SK-N-SH treated with all-trans-retinoic acid at 6 μM for 48 hours (cell line): ENCODE results near the gene DOK6.

Experiments
- ATAC-seq: fragments of 200-7000 bp; cut with Tn5 transposase; 3 replicates; pipeline ENCODE4 v1.9.1; 2020; ENCODE audit warnings: mild to moderate bottlenecking, moderate library complexity
- ARNTL ChIP-seq: fragments of 450-650 bp; formaldehyde crosslinking; IDR thresholded peaks from 2 replicates; pipeline ENCODE4 v1.5.0; 2020; ENCODE audit warnings: low read depth, mild to moderate bottlenecking, moderate library complexity, borderline replicate concordance
- CREB5 ChIP-seq: fragments of 250-450 bp; sonication (Bioruptor Pico); IDR thresholded peaks from 2 replicates; pipeline ENCODE4 v1.5.1; 2020; ENCODE audit warnings: low read depth, mild to moderate bottlenecking, moderate library complexity
- CSDC2 ChIP-seq: fragments of 250-450 bp; sonication (Bioruptor Pico); IDR thresholded peaks from 2 replicates; pipeline ENCODE4 v1.5.0; 2020; ENCODE audit warnings: mild to moderate bottlenecking, moderate library complexity
- CSRNP3 ChIP-seq: fragments of 250-450 bp; sonication (Bioruptor Pico); IDR thresholded peaks from 2 replicates; pipeline ENCODE4 v1.5.1; 2021; ENCODE audit warnings: mild to moderate bottlenecking, moderate library complexity
- ESRRG ChIP-seq: fragments of 250-450 bp; sonication (Bioruptor Pico); IDR thresholded peaks from 2 replicates; pipeline ENCODE4 v1.6.1; 2021; ENCODE audit warnings: mild to moderate bottlenecking
- GLIS3 ChIP-seq: fragments of 250-450 bp; sonication (Bioruptor Pico); IDR thresholded peaks from 2 replicates; pipeline ENCODE4 v1.5.0; 2020; ENCODE audit warnings: mild to moderate bottlenecking, moderate library complexity
- ISL1 ChIP-seq: fragments of 250-450 bp; sonication (Bioruptor Pico); IDR thresholded peaks from 2 replicates; pipeline ENCODE4 v2.1.2; 2022; ENCODE audit warnings: mild to moderate bottlenecking, moderate library complexity
- OSR1 ChIP-seq: fragments of 250-450 bp; sonication (Bioruptor Pico); IDR thresholded peaks from 2 replicates; pipeline ENCODE4 v1.8.0; 2022; ENCODE audit warnings: moderate library complexity, mild to moderate bottlenecking, inconsistent platforms
- PATZ1 ChIP-seq: fragments of 250-450 bp; sonication (Bioruptor Pico); IDR thresholded peaks from 2 replicates; pipeline ENCODE4 v1.8.0; 2020; ENCODE audit warnings: mild to moderate bottlenecking, moderate library complexity, borderline replicate concordance
- PPARA ChIP-seq: fragments of 250-450 bp; sonication (Bioruptor Pico); IDR thresholded peaks from 2 replicates; pipeline ENCODE4 v1.5.0; 2020; ENCODE audit warnings: mild to moderate bottlenecking, borderline replicate concordance
- RARB ChIP-seq: fragments of 250-450 bp; sonication (Bioruptor Pico); IDR thresholded peaks from 2 replicates; pipeline ENCODE4 v1.8.0; 2021; ENCODE audit warnings: mild to moderate bottlenecking, moderate library complexity
- SNAI2 ChIP-seq: fragments of 250-450 bp; sonication (Bioruptor Pico); IDR thresholded peaks from 2 replicates; pipeline ENCODE4 v1.5.0; 2020; ENCODE audit warnings: mild to moderate bottlenecking, moderate library complexity
- TOX ChIP-seq: fragments of 250-450 bp; sonication (Bioruptor Pico); IDR thresholded peaks from 2 replicates; pipeline ENCODE4 v1.8.0; 2021; ENCODE audit warnings: mild to moderate bottlenecking, moderate library complexity, borderline replicate concordance
- TSHZ2 ChIP-seq: fragments of 250-450 bp; sonication (Bioruptor Pico); IDR thresholded peaks from 2 replicates; pipeline ENCODE4 v1.5.0; 2020; ENCODE audit warnings: mild to moderate bottlenecking, moderate library complexity
- ZFP3 ChIP-seq: fragments of 250-450 bp; sonication (Bioruptor Pico); IDR thresholded peaks from 2 replicates; pipeline ENCODE4 v1.5.0; 2020; ENCODE audit warnings: mild to moderate bottlenecking, moderate library complexity
- ZFP30 ChIP-seq: fragments of 450-650 bp; formaldehyde crosslinking; IDR thresholded peaks from 2 replicates; pipeline ENCODE4 v1.5.0; 2022; ENCODE audit warnings: mild to moderate bottlenecking, moderate library complexity
- ZNF70 ChIP-seq: fragments of 450-650 bp; formaldehyde crosslinking; IDR thresholded peaks from 2 replicates; pipeline ENCODE4 v1.5.0; 2020; ENCODE audit warnings: mild to moderate bottlenecking, moderate library complexity
- ZNF8 ChIP-seq: fragments of 450-650 bp; formaldehyde crosslinking; IDR thresholded peaks from 2 replicates; pipeline ENCODE4 v1.5.0; 2020; ENCODE audit warnings: mild to moderate bottlenecking, moderate library complexity

Gene DOK6

GRCh38 chr18:69411199-69411598 is 10.5 kb downstream of the DOK6 start:
- ATAC-seq, result no peak
- TF ChIP-seq TOX (CRISPR knock-in tag) (no peak), OSR1 (CRISPR knock-in tag) (no peak), ZFP3 (CRISPR knock-in tag) (no peak), ZNF8 (CRISPR knock-in tag) (no peak), CSRNP3 (CRISPR knock-in tag) (no peak), PATZ1 (CRISPR knock-in tag) (no peak), RARB (no peak), PPARA (CRISPR knock-in tag) (no peak), CSDC2 (CRISPR knock-in tag) (no peak), CREB5 (CRISPR knock-in tag) (no peak)

- no peak for ATAC-seq
- no peak for TF ChIP-seq CSDC2 (CRISPR knock-in tag)
- no peak for TF ChIP-seq CREB5 (CRISPR knock-in tag)
- no peak for TF ChIP-seq OSR1 (CRISPR knock-in tag)
- TF ChIP-seq GLIS3, result no peak
- TF ChIP-seq SNAI2, result no peak
- no peak for TF ChIP-seq CSRNP3 (CRISPR knock-in tag)
- no peak for TF ChIP-seq PPARA (CRISPR knock-in tag)
- TF ChIP-seq PATZ1 (CRISPR knock-in tag), result no peak
- TF ChIP-seq ZNF70 (CRISPR knock-in tag), result no peak
- TF ChIP-seq ZFP30 (CRISPR knock-in tag), result no peak
- TF ChIP-seq ZNF8 (CRISPR knock-in tag), result no peak
- TF ChIP-seq ISL1 (CRISPR knock-in tag), result no peak
- no peak for TF ChIP-seq TOX (CRISPR knock-in tag)
- TF ChIP-seq ARNTL (CRISPR knock-in tag), result no peak
These were observed 13.5 kb downstream of the DOK6 start for GRCh38 chr18:69414184-69414583.

GRCh38 chr18:69432847-69433246 is 32.2 kb downstream of the DOK6 start:
- ATAC-seq, result no peak
- TF ChIP-seq ARNTL (CRISPR knock-in tag) (no peak), ZNF8 (CRISPR knock-in tag) (peak; percentile 92)

GRCh38 chr18:69435000-69435399 is 34.3 kb downstream of the DOK6 start:
- no peak for TF ChIP-seq ESRRG (CRISPR knock-in tag)
- no peak for TF ChIP-seq ZFP3 (CRISPR knock-in tag)
- TF ChIP-seq TSHZ2 (CRISPR knock-in tag), result no peak
- TF ChIP-seq ZNF70 (CRISPR knock-in tag), result no peak
- TF ChIP-seq TOX (CRISPR knock-in tag), result no peak
- ATAC-seq, result no peak
